ENCODE measurements around the gene CFAP77. TPM values are rescaled to one million over a fixed set of nuclear protein-coding genes. Genes with fewer than 3 reads are reported as not detected.
A peak's percentile ranks its signal among the peaks of the same experiment; 100 is the strongest.

The CFAP77 gene
- total RNA-seq, 1 donor from 2014 or later = 0.36 TPM

- Histone ChIP-seq H3K36me3 (ENCODE audit: insufficient read depth, low read length) (no peaks in the 10 kb centered on the region), H3K4me2 (ENCODE audit: low read length) (no peak overlapping the region), H3K4me3 (ENCODE audit: insufficient read depth, low read depth, low read length) (no peak overlapping the region), H3K9me3 (ENCODE audit: insufficient read depth, low read depth, low read length) (peaks cover 9% of the 10 kb centered on the region), H3K4me1 (ENCODE audit: insufficient read depth, low read length) (peaks cover 6% of the 10 kb centered on the region), H3K79me2 (ENCODE audit: insufficient read depth, low read length) (no peaks in the 10 kb centered on the region), H3K27me3 (ENCODE audit: insufficient read depth, low read length) (peaks cover 91% of the 10 kb centered on the region), H4K20me1 (ENCODE audit: insufficient read depth, low read length) (peaks cover 65% of the 10 kb centered on the region), H3K9ac (ENCODE audit: low read length) (no peak overlapping the region), H2AFZ (ENCODE audit: low read depth, low read length) (no peak overlapping the region), H3K27ac (ENCODE audit: low read depth, low read length) (no peak overlapping the region)
- Mint-ChIP-seq H3K4me1 (ENCODE audit: low read depth, unreplicated experiment) (peaks cover 23% of the 10 kb centered on the region), H3K9me3 (ENCODE audit: unreplicated experiment) (peaks cover 14% of the 10 kb centered on the region), H3K27ac (ENCODE audit: unreplicated experiment) (peak overlapping the region; percentile 47), H3K27me3 (ENCODE audit: low read depth, unreplicated experiment) (peaks cover 62% of the 10 kb centered on the region), H3K4me3 (ENCODE audit: unreplicated experiment) (no peak overlapping the region), H3K36me3 (ENCODE audit: low read depth, unreplicated experiment) (peaks cover 2% of the 10 kb centered on the region)
- no peak for FAIRE-seq
- no peak for DNase-seq (ENCODE audit: low read depth)
- TF ChIP-seq CTCF (IDR thresholded peaks at IDR 0.05; ENCODE audit: insufficient read depth, low read depth, low read length) = no peak
- TF ChIP-seq EZH2 (IDR thresholded peaks at IDR 0.05; ENCODE audit: insufficient read depth, low read length) = peak; percentile 71
Measured at GRCh38 chr9:132585954-132586829, 176.2 kb downstream of the CFAP77 start.

- Mint-ChIP-seq H3K27ac (ENCODE audit: unreplicated experiment) (no peak overlapping the region), H3K36me3 (ENCODE audit: low read depth, unreplicated experiment) (peaks cover 2% of the 10 kb centered on the region), H3K9me3 (ENCODE audit: unreplicated experiment) (peaks cover 6% of the 10 kb centered on the region), H3K27me3 (ENCODE audit: low read depth, unreplicated experiment) (peaks cover 62% of the 10 kb centered on the region), H3K4me1 (ENCODE audit: low read depth, unreplicated experiment) (peaks cover 25% of the 10 kb centered on the region), H3K4me3 (ENCODE audit: unreplicated experiment) (no peak overlapping the region)
- H3K4me2 ChIP-seq (ENCODE audit: low read length) = no peak overlapping the region
- peaks cover 9% of the 10 kb centered on the region for H3K9me3 ChIP-seq (ENCODE audit: insufficient read depth, low read depth, low read length)
- peaks cover 91% of the 10 kb centered on the region for H3K27me3 ChIP-seq (ENCODE audit: insufficient read depth, low read length)
- no peak overlapping the region for H3K9ac ChIP-seq (ENCODE audit: low read length)
- H4K20me1 ChIP-seq (ENCODE audit: insufficient read depth, low read length) = peaks cover 66% of the 10 kb centered on the region
- H3K4me1 ChIP-seq (ENCODE audit: insufficient read depth, low read length) = peaks cover 6% of the 10 kb centered on the region
- H3K27ac ChIP-seq (ENCODE audit: low read depth, low read length) = no peak overlapping the region
- no peak overlapping the region for H2AFZ ChIP-seq (ENCODE audit: low read depth, low read length)
- FAIRE-seq (no peak), DNase-seq (ENCODE audit: low read depth) (no peak)
- H3K4me3 ChIP-seq (ENCODE audit: insufficient read depth, low read depth, low read length) = no peak overlapping the region
- H3K36me3 ChIP-seq (ENCODE audit: insufficient read depth, low read length) = no peaks in the 10 kb centered on the region
- no peak for TF ChIP-seq CTCF (IDR thresholded peaks at IDR 0.05; ENCODE audit: insufficient read depth, low read depth, low read length)
- TF ChIP-seq EZH2 (IDR thresholded peaks at IDR 0.05; ENCODE audit: insufficient read depth, low read length) = peak; percentile 93
- H3K79me2 ChIP-seq (ENCODE audit: insufficient read depth, low read length) = no peaks in the 10 kb centered on the region
Measured at GRCh38 chr9:132586830-132587591, 177.0 kb downstream of the CFAP77 start.
